Esophagus muscularis mucosa (tissue), 3 donors: ENCODE measurements around the gene MSL1.

Source experiments
- POLR2A ChIP-seq: fragments of 450-650 bp; IDR thresholded peaks from one replicate; pipeline ENCODE4 v1.6.1; 2017; ENCODE audit warnings: antibody characterized with exemption, moderate library complexity, mild to moderate bottlenecking, low read depth
- POLR2AphosphoS5 ChIP-seq, 2 donors: sonication (generic); formaldehyde crosslinking; IDR thresholded peaks; one replicate each; pipeline ENCODE4 v1.6.1; 2017; ENCODE audit warnings: antibody characterized with exemption in 2 of 2
- TF ChIP-seq, protein P1 (sequence below), 3 experiments: fragments of 200-600 bp in 2 of 3; fragments of 450-650 bp in 1 of 3; sonication (generic) in 2 of 3; IDR thresholded peaks; one replicate each; pipeline ENCODE4 v1.5.1; 2017 to 2019; ENCODE audit warnings: antibody characterized with exemption in 3 of 3, mild to moderate bottlenecking in 2 of 3, moderate library complexity in 1 of 3

DNA sequence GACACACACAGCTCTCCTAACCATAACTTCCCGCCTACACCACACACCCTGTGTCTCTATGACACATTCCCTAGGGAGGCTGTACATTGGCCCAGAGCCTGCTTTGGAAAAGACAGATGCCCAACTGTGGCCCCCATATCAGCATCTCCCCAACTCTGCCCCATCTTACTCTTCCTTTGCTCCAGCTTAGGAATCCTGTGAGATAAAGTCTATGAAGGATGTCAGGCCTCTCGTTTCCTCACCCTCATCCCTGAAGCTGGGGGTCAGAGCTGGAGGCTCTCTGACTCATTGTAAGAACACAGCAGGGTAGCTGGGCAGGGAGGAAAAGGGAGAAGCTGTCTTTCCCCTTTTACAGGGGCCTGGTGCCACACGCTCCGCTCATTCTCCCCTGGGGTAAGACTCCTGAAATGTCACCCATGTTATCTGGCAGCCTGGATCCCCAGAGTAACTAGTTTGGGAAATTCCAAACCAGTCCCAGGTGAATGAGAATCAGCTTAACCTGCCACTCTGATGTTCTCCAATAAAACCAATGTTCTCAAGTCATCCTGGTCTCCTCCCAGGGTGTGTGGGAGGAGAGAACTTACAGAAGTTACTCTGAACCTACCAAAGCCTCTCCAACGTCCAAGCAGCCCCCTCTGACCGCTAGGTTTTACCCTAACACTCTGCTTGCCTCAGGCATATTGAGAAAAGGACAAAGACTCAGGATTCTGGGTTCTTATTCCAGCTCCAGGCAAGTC is 58.3 kb downstream of the MSL1 start:
- TF ChIP-seq POLR2A: no peak
- TF ChIP-seq, protein P1, sequence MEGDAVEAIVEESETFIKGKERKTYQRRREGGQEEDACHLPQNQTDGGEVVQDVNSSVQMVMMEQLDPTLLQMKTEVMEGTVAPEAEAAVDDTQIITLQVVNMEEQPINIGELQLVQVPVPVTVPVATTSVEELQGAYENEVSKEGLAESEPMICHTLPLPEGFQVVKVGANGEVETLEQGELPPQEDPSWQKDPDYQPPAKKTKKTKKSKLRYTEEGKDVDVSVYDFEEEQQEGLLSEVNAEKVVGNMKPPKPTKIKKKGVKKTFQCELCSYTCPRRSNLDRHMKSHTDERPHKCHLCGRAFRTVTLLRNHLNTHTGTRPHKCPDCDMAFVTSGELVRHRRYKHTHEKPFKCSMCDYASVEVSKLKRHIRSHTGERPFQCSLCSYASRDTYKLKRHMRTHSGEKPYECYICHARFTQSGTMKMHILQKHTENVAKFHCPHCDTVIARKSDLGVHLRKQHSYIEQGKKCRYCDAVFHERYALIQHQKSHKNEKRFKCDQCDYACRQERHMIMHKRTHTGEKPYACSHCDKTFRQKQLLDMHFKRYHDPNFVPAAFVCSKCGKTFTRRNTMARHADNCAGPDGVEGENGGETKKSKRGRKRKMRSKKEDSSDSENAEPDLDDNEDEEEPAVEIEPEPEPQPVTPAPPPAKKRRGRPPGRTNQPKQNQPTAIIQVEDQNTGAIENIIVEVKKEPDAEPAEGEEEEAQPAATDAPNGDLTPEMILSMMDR (IDR thresholded peaks at IDR 0.05): no peak
- TF ChIP-seq POLR2AphosphoS5 (IDR thresholded peaks at IDR 0.05): no peak
